ENCODE measurements around the gene GRK2. TPM values are rescaled to one million over a fixed set of nuclear protein-coding genes. Genes with fewer than 3 reads are reported as not detected.

The GRK2 gene
- polyA plus RNA-seq, 1 donor (not counting 4 experiments of a cell fraction or from before 2014, with no cell fraction given): 21.1 TPM

DNA sequence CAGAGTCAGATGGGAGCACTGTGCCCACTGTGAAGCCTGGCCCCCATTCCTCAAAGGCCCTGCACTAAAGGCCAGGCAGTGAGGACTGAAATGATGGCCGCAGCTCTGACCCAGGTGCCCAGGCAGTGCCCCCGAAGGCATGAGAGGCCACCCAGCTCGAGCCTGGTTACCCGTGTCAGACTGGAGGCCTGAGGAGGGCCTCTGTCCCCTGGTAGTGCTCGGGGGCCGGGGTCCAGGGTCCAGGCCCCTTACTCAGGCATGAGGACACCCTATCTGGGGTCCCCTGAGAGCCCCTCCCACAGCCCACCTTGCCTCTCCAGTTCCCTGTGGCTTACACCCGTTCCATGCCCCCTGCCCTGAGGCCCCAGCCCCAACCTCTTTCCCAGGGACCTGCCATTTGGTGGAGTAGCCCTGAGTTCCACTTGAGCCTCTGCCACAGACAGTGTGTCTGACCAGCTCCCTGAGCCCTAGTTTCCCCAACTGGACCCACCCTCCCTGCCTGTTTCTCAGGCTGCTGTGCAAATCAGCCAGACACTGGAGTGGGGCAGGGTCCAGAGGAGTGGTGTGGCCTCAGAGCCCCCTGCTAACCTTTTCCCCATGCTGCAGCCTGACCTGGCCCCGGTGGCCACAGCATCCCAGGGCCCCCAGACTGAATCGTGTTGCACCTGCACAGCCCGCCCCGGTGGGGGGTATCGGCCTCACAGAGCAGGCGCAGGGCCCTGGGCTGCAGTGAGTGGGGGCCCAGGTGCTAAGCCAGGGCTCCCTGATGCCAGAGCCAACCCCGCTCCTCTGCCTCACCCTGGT lies 12.1 kb downstream of the GRK2 start:
- Histone ChIP-seq H3K79me2 (ENCODE audit: control insufficient read depth, insufficient read depth, low read length) (peaks cover 44% of the 10 kb centered on the region), H2AFZ (ENCODE audit: control insufficient read depth, low read length) (no peak overlapping the region), H3K4me1 (ENCODE audit: control insufficient read depth, extremely low read depth, insufficient read depth, low read length) (peaks cover 15% of the 10 kb centered on the region), H3K9me3 (ENCODE audit: control insufficient read depth, low read depth, low read length) (no peaks in the 10 kb centered on the region), H4K20me1 (ENCODE audit: control insufficient read depth, extremely low read depth, insufficient read depth, low read length) (no peaks in the 10 kb centered on the region), H3K4me2 (ENCODE audit: control insufficient read depth, extremely low read depth, insufficient read depth, low read depth, low read length) (no peak overlapping the region), H3K36me3 (ENCODE audit: control insufficient read depth in 2 of 2, extremely low read depth in 1 of 2, insufficient read depth in 2 of 2, low read length in 2 of 2) (peaks cover 31 to 58% of the 10 kb centered on the region in 2 experiments), H3K27me3 (ENCODE audit: control insufficient read depth, extremely low read depth, insufficient read depth, low read length) (no peaks in the 10 kb centered on the region), H3K4me3 (ENCODE audit: control insufficient read depth in 2 of 3, extremely low read depth in 1 of 3, insufficient read depth in 2 of 3, low read depth in 1 of 3, low read length in 3 of 3) (no peak overlapping the region), H3K9ac (ENCODE audit: control insufficient read depth, extremely low read depth, insufficient read depth, low read length) (no peak overlapping the region), H3K9me1 (ENCODE audit: control insufficient read depth, extremely low read depth, insufficient read depth, low read length) (no peaks in the 10 kb centered on the region), H3K27ac (ENCODE audit: control insufficient read depth, insufficient read depth, low read length) (no peak overlapping the region)
- dilution Hi-C loops (cut with MboI; ENCODE audit: extremely low pct_ligation_motif_present, low sequenced_read_pairs): no loop called here
- FAIRE-seq (no peak), DNase-seq (ENCODE audit: low read depth, low spot score) (no peak)
- TF ChIP-seq CTCF (optimal IDR thresholded peaks at IDR 0.05 in 1 of 3, IDR thresholded peaks at IDR 0.05 in 1 of 3, conservative IDR thresholded peaks at IDR 0.05 in 1 of 3; ENCODE audit: extremely low read depth in 1 of 3, insufficient read depth in 2 of 3, low read length in 3 of 3) (no peak), EZH2 (IDR thresholded peaks at IDR 0.05; ENCODE audit: low read length) (no peak)

DNA sequence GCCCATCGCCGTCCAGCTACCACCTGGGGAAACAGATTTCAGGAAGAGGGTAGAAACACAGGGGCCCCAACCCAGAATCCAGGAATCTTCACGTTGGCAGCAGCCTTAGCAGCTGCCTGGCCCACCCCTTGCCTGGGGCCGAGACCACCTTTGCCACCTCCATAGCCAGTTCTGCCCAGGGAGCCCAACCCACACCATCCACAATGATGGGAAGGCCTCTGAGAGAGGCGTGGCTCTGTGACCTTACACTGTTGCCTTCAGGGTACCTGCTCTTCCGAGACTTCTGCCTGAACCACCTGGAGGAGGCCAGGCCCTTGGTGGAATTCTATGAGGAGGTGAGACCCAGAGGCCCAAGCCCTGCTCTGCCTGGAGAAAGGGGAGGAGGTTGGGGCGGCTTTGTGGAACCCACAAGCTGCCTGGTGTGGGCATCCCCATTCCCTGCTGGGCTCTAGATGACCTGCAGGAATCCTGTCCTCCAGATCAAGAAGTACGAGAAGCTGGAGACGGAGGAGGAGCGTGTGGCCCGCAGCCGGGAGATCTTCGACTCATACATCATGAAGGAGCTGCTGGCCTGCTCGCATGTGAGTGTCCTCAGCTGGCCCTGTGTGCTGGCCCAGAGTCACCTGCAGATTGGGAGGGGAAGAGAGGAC lies 12.8 kb downstream of the GRK2 start:
- peaks cover 38% of the 10 kb centered on the region for H3K79me2 ChIP-seq (ENCODE audit: control insufficient read depth, insufficient read depth, low read length)
- H3K27me3 ChIP-seq (ENCODE audit: control insufficient read depth, extremely low read depth, insufficient read depth, low read length): no peaks in the 10 kb centered on the region
- H4K20me1 ChIP-seq (ENCODE audit: control insufficient read depth, extremely low read depth, insufficient read depth, low read length): no peaks in the 10 kb centered on the region
- H2AFZ ChIP-seq (ENCODE audit: control insufficient read depth, low read length): no peak overlapping the region
- H3K36me3 ChIP-seq (ENCODE audit: control insufficient read depth in 2 of 2, extremely low read depth in 1 of 2, insufficient read depth in 2 of 2, low read length in 2 of 2): peaks cover 37 to 65% of the 10 kb centered on the region in 2 experiments
- H3K4me3 ChIP-seq (ENCODE audit: control insufficient read depth in 2 of 3, extremely low read depth in 1 of 3, insufficient read depth in 2 of 3, low read depth in 1 of 3, low read length in 3 of 3): no peak overlapping the region
- no peak for DNase-seq (ENCODE audit: low read depth, low spot score)
- H3K4me2 ChIP-seq (ENCODE audit: control insufficient read depth, extremely low read depth, insufficient read depth, low read depth, low read length): no peak overlapping the region
- no peak overlapping the region for H3K9ac ChIP-seq (ENCODE audit: control insufficient read depth, extremely low read depth, insufficient read depth, low read length)
- dilution Hi-C loops (cut with MboI; ENCODE audit: extremely low pct_ligation_motif_present, low sequenced_read_pairs): no loop called here
- TF ChIP-seq EZH2 (IDR thresholded peaks at IDR 0.05; ENCODE audit: low read length): no peak
- TF ChIP-seq CTCF (optimal IDR thresholded peaks at IDR 0.05 in 1 of 3, IDR thresholded peaks at IDR 0.05 in 1 of 3, conservative IDR thresholded peaks at IDR 0.05 in 1 of 3; ENCODE audit: extremely low read depth in 1 of 3, insufficient read depth in 2 of 3, low read length in 3 of 3): no peak
- no peaks in the 10 kb centered on the region for H3K9me1 ChIP-seq (ENCODE audit: control insufficient read depth, extremely low read depth, insufficient read depth, low read length)
- FAIRE-seq: no peak
- H3K27ac ChIP-seq (ENCODE audit: control insufficient read depth, insufficient read depth, low read length): no peak overlapping the region
- H3K4me1 ChIP-seq (ENCODE audit: control insufficient read depth, extremely low read depth, insufficient read depth, low read length): peaks cover 15% of the 10 kb centered on the region
- no peaks in the 10 kb centered on the region for H3K9me3 ChIP-seq (ENCODE audit: control insufficient read depth, low read depth, low read length)

All from keratinocyte (primary cell).